Loucy (cell line): ENCODE measurements around the gene KCTD14.

Source experiments
- CTCF ChIP-seq: fragments of 200-600 bp; sonication (generic); conservative IDR thresholded peaks from 2 replicates; pipeline ENCODE4 v1.5.1; 2014; ENCODE audit warnings: mild to moderate bottlenecking, antibody characterized with exemption, low read length
- EZH2phosphoT487 ChIP-seq: fragments of 200-600 bp; IDR thresholded peaks from 2 replicates; pipeline ENCODE4 v1.6.1; 2018; ENCODE audit warnings: antibody characterized with exemption, mild to moderate bottlenecking, moderate library complexity, borderline replicate concordance

DNA sequence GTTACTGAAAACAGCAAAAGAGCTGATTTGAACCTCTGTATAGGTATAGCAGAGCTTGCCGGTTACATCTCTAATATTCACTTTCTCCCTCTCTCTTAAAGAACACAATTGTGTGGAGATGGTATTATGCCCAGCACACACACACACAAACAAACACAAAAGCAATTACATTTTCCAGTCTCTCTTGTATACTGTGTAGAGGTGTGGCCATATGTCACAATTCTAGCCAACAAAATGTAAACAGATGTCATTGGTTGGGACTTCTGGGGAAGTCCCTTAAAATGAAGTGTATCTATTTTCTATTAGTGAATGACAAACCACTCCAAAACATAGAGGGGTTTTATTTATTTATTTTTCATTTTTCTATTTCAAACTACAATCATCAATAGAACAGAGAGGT lies 12.8 kb downstream of the KCTD14 start:
- TF ChIP-seq CTCF (no peak), EZH2phosphoT487 (no peak)
